ENCODE results near the gene CHD5. TPM values are rescaled to one million over a fixed set of nuclear protein-coding genes. Genes with fewer than 3 reads are reported as not detected.

The CHD5 gene
- total RNA-seq, 4 donors from 2014 or later, result 5.5 to 16.9 (median 12.0) TPM

DNA sequence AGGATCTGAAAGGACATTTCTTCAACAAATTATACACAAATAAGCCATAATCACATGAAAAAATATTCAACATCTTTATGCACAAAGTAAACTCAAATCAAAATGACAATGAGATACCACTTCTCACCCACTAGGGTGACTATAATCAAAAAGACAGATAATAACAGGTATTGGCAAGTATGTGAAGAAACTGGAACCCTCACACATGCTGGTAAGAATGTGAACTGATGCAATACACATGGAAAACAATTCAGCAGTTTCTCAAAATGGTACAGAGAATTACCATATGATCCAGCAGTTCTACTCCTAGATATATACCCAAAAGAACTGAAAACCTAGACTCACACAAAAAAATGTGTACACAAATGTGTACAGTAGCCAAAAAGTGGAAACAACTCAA, 62.5 kb downstream of the CHD5 start:
- intact Hi-C loops (cut with DNase I), result no loop called here
- no peaks in the 10 kb centered on the region for H3K27me3 ChIP-seq
- TF ChIP-seq EP300 (IDR thresholded peaks at IDR 0.05) (no peak), POLR2A (IDR thresholded peaks at IDR 0.05; ENCODE audit: low read depth) (no peak), POLR2AphosphoS5 (IDR thresholded peaks at IDR 0.05) (no peak)
- TF ChIP-seq, protein P1, sequence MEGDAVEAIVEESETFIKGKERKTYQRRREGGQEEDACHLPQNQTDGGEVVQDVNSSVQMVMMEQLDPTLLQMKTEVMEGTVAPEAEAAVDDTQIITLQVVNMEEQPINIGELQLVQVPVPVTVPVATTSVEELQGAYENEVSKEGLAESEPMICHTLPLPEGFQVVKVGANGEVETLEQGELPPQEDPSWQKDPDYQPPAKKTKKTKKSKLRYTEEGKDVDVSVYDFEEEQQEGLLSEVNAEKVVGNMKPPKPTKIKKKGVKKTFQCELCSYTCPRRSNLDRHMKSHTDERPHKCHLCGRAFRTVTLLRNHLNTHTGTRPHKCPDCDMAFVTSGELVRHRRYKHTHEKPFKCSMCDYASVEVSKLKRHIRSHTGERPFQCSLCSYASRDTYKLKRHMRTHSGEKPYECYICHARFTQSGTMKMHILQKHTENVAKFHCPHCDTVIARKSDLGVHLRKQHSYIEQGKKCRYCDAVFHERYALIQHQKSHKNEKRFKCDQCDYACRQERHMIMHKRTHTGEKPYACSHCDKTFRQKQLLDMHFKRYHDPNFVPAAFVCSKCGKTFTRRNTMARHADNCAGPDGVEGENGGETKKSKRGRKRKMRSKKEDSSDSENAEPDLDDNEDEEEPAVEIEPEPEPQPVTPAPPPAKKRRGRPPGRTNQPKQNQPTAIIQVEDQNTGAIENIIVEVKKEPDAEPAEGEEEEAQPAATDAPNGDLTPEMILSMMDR (IDR thresholded peaks at IDR 0.05), result no peak
- H3K4me3 ChIP-seq, result no peak overlapping the region
- H3K4me1 ChIP-seq, result no peaks in the 10 kb centered on the region
- H3K27ac ChIP-seq (replicated peaks in 1 of 4), result no peak overlapping the region
- H3K9me3 ChIP-seq, result peaks cover 0 to 19% (median 0%) of the 10 kb centered on the region in 4 donors
- DNase-seq (ENCODE audit: extremely low spot score), result no peak
- H3K36me3 ChIP-seq, result peaks cover 0 to 6% (median 0%) of the 10 kb centered on the region in 4 donors

DNA sequence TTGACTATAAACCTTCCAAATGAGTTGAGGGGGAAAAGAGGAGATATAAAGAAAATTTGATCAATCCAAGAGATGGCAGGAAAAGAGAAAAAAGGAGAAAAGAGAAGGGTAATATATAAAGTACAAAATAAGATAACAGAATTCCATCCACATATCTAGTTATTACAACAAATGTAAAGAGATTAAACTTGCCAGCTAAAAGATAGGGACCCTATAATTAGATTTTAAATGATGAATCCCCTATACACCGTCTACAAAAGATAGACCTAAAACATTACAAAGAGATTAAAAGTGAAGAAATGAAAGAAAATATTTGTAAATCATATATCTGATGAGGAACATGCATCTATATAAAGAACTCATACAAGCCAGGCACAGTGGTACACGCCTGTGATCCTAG, 63.1 kb downstream of the CHD5 start:
- Histone ChIP-seq H3K9me3 (peaks cover 0 to 19% (median 0%) of the 10 kb centered on the region in 4 donors), H3K4me1 (no peaks in the 10 kb centered on the region), H3K27ac (replicated peaks in 1 of 4) (no peak overlapping the region), H3K27me3 (no peaks in the 10 kb centered on the region), H3K36me3 (peaks cover 0 to 6% (median 0%) of the 10 kb centered on the region in 4 donors), H3K4me3 (no peak overlapping the region)
- TF ChIP-seq, protein P1 (IDR thresholded peaks at IDR 0.05), result no peak
- TF ChIP-seq POLR2A (IDR thresholded peaks at IDR 0.05; ENCODE audit: low read depth) (no peak), EP300 (IDR thresholded peaks at IDR 0.05) (no peak), POLR2AphosphoS5 (IDR thresholded peaks at IDR 0.05) (no peak)
- 72% methylated on average over 2 of the region's 2 CpGs for WGBS
- no peak for DNase-seq (ENCODE audit: extremely low spot score)
- intact Hi-C loops (cut with DNase I), result no loop called here

DNA sequence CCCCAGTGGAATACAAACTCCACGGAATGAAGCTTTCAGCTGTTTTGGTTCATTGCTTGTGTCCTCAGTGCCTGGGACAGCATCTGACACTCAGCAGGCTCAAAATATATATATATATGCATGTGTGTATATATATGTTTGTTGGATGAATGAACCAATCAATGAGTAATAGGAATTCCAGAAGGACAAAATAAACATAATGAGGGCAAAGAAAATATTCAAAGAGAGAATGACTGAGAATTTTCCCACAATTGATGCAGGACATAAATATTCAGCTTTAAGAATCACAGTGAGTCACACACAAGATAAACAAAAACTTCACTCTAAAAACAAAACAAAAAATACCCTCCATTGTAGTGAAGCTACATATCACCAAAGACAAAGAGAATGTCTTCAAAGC, 64.0 kb downstream of the CHD5 start:
- no peaks in the 10 kb centered on the region for H3K27me3 ChIP-seq
- H3K27ac ChIP-seq (replicated peaks in 1 of 4), result no peak overlapping the region
- H3K36me3 ChIP-seq, result peaks cover 0 to 6% (median 0%) of the 10 kb centered on the region in 4 donors
- DNase-seq (ENCODE audit: extremely low spot score), result no peak
- TF ChIP-seq POLR2A (IDR thresholded peaks at IDR 0.05; ENCODE audit: low read depth) (no peak), EP300 (IDR thresholded peaks at IDR 0.05) (no peak), POLR2AphosphoS5 (IDR thresholded peaks at IDR 0.05) (no peak)
- TF ChIP-seq, protein P1 (IDR thresholded peaks at IDR 0.05), result no peak
- H3K4me1 ChIP-seq, result no peaks in the 10 kb centered on the region
- peaks cover 0 to 19% (median 0%) of the 10 kb centered on the region in 4 donors for H3K9me3 ChIP-seq
- H3K4me3 ChIP-seq, result no peak overlapping the region
- 39% methylated on average over 1 of the region's 1 CpG for WGBS
- intact Hi-C loops (cut with DNase I), result no loop called here

DNA sequence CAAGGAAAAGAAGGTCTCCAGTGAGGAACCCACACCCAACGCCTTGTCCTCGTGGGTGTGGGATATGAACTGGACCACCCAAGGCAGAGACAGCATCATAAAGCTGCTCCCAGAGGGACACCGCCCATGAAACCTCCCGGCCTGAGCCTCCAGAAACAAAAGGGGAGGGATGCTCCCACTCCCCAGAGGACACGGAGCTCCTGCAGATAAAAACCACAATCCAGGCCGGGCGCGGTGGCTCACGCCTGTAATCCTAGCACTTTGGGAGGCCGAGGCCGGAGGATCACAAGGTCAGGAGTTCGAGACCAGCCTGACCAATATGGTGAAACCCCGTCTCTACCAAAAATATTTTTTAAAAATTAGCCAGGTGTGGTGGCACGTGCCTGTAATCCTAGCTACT, 66.4 kb downstream of the CHD5 start:
- 87% methylated on average over 10 of the region's 14 CpGs for WGBS
- intact Hi-C loops (cut with DNase I), result no loop called here
- no peak for DNase-seq (ENCODE audit: extremely low spot score)
- Histone ChIP-seq H3K9me3 (peaks cover 0 to 19% (median 0%) of the 10 kb centered on the region in 4 donors), H3K36me3 (peaks cover 0 to 3% (median 0%) of the 10 kb centered on the region in 4 donors), H3K27me3 (peaks cover 0 to 21% (median 0%) of the 10 kb centered on the region in 4 donors), H3K4me1 (no peaks in the 10 kb centered on the region), H3K4me3 (no peak overlapping the region), H3K27ac (replicated peaks in 1 of 4) (no peak overlapping the region)
- TF ChIP-seq POLR2AphosphoS5 (IDR thresholded peaks at IDR 0.05) (no peak), EP300 (IDR thresholded peaks at IDR 0.05) (no peak)

DNA sequence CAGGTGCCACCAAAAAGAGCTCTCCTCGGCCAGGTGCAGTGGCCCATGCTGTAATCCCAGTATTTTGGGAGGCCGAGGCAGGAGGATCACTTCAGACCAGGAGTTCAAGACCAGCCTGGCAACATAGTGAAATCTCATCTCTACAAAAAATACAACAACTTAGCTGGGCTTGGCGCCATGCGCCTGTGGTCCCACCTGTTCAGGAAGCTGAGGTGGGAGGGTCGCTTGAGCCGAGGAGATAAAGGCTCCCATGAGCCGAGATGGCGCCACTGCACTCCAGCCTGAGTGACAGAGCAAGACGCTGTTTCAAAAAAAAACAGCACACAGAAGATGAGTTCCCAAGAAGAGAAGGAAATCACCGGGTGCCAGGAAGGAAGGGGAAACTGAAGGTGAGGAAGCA, 67.0 kb downstream of the CHD5 start:
- Histone ChIP-seq H3K4me1 (no peaks in the 10 kb centered on the region), H3K27ac (replicated peaks in 1 of 4) (no peak overlapping the region), H3K9me3 (peaks cover 0 to 19% (median 0%) of the 10 kb centered on the region in 4 donors), H3K27me3 (peaks cover 0 to 27% (median 0%) of the 10 kb centered on the region in 4 donors), H3K4me3 (no peak overlapping the region), H3K36me3 (peaks cover 0 to 3% (median 0%) of the 10 kb centered on the region in 4 donors)
- intact Hi-C loops (cut with DNase I), result no loop called here
- no peak for TF ChIP-seq POLR2A (IDR thresholded peaks at IDR 0.05; ENCODE audit: low read depth)
- TF ChIP-seq, protein P1 (IDR thresholded peaks at IDR 0.05), result no peak
- TF ChIP-seq EP300 (IDR thresholded peaks at IDR 0.05), result no peak
- TF ChIP-seq POLR2AphosphoS5 (IDR thresholded peaks at IDR 0.05), result no peak
- WGBS, result 88% methylated on average over 10 of the region's 10 CpGs
- DNase-seq (ENCODE audit: extremely low spot score), result no peak

Measured in esophagus muscularis mucosa (tissue), 4 donors.